Mesenteric fat pad (tissue), 1 donor: Measurements from ENCODE around the gene WDR82. TPM values are rescaled to one million over a fixed set of nuclear protein-coding genes. Genes with fewer than 3 reads are reported as not detected.

Experiments used
- DNase-seq: peaks from one replicate; pipeline ENCODE4 v3.0.0-alpha.2; 2020; ENCODE audit warnings: low spot score
- long read RNA-seq: library from polyadenylated mRNA; unstranded; transcript quantifications from one replicate; pipeline ENCODE4 v2.0.0, GENCODE V29; 2020
- total RNA-seq: library from RNA; stranded (reverse); fragmentation: NEBNext Ultra II Directional; extraction: Animal tissue kit (Norgen Biotek cat#: 25700); gene quantifications from one replicate; pipeline ENCODE4 v1.2.1, GENCODE V29; 2021
- donor health status: DM: yes; HTN: yes; CAD: no.

The WDR82 gene
- total RNA-seq = 52.7 TPM
- long read RNA-seq, full-length matches to known transcripts = 8 of 22 reads
- long read RNA-seq, partial matches to known transcripts = 4 of 22 reads
- long read RNA-seq, other reads (novel, unspliced or antisense) = 10 of 22 reads

- peak; percentile 100 for DNase-seq
These were observed at the start of gene WDR82 for GRCh38 chr3:52278510-52279069. Gene WDR82 (minus strand): TSS chr3:52278649. CDS start chr3:52278361, 288 bp downstream.

- no peak for DNase-seq
These were observed 49.2 kb upstream of the WDR82 start for GRCh38 chr3:52327486-52328290.

- no peak for DNase-seq
These were observed 48.5 kb upstream of the WDR82 start for GRCh38 chr3:52326976-52327375.

- no peak for DNase-seq
These were observed 47.2 kb upstream of the WDR82 start for GRCh38 chr3:52325686-52326085.

- DNase-seq = no peak
These were observed 46.2 kb upstream of the WDR82 start for GRCh38 chr3:52324676-52325075.

GRCh38 chr3:52323526-52324295 is 45.3 kb upstream of the WDR82 start:
- DNase-seq = no peak

GRCh38 chr3:52322466-52322865 is 44.0 kb upstream of the WDR82 start:
- DNase-seq = no peak

GRCh38 chr3:52321481-52321880 is 43.0 kb upstream of the WDR82 start:
- DNase-seq = no peak

GRCh38 chr3:52319921-52320595 is 41.6 kb upstream of the WDR82 start:
- DNase-seq = no peak

GRCh38 chr3:52318186-52318816 is 39.9 kb upstream of the WDR82 start:
- DNase-seq = no peak

- no peak for DNase-seq
These were observed 39.0 kb upstream of the WDR82 start for GRCh38 chr3:52317208-52318000.

GRCh38 chr3:52315977-52316764 is 37.7 kb upstream of the WDR82 start, which contains the start of gene DNAH1:
Gene DNAH1 (plus strand): TSS chr3:52316319. CDS start chr3:52322443, 6,124 bp downstream.
- no peak for DNase-seq

GRCh38 chr3:52315006-52315405 is 36.6 kb upstream of the WDR82 start:
- DNase-seq = no peak

- DNase-seq = no peak
These were observed 36.0 kb upstream of the WDR82 start for GRCh38 chr3:52314489-52314888.

GRCh38 chr3:52313774-52314188 is 35.3 kb upstream of the WDR82 start:
- no peak for DNase-seq

GRCh38 chr3:52313188-52313773 is 34.8 kb upstream of the WDR82 start:
- DNase-seq = no peak

- no peak for DNase-seq
These were observed 33.2 kb upstream of the WDR82 start for GRCh38 chr3:52311576-52312119.

GRCh38 chr3:52310861-52311575 is 32.6 kb upstream of the WDR82 start:
- no peak for DNase-seq
